ENCODE data around the gene FNIP1.

DNA sequence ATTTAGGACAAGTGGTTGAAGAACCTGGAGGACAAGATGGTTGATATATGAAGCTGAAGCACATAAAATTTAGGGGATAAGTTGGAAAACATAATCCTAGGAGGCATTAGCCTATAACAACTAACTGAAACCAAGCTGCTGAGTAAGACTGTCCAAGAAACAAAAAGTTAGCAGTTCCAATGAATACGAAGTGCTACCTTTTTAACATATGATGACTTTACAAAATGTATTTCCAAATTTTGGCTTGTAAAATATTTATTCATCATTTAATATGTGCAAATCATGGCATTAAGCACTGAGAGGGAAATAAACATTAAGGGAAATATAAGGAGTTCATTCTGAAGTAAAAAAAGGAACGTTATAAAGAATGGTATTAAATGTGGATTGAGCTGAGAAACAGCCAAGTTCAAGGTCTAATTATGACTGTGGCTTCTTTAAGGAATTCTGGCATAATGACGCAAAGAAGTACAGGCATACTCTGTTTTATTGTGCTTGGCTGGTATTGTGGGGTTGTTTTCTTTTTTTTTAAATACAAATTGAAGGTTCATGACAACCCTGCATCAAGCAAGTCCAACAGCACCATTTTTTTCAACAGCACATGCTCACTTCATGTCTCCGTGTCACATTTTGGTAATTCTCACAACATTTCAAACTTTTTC, 169.5 kb downstream of the FNIP1 start:
- TF ChIP-seq, protein P1, sequence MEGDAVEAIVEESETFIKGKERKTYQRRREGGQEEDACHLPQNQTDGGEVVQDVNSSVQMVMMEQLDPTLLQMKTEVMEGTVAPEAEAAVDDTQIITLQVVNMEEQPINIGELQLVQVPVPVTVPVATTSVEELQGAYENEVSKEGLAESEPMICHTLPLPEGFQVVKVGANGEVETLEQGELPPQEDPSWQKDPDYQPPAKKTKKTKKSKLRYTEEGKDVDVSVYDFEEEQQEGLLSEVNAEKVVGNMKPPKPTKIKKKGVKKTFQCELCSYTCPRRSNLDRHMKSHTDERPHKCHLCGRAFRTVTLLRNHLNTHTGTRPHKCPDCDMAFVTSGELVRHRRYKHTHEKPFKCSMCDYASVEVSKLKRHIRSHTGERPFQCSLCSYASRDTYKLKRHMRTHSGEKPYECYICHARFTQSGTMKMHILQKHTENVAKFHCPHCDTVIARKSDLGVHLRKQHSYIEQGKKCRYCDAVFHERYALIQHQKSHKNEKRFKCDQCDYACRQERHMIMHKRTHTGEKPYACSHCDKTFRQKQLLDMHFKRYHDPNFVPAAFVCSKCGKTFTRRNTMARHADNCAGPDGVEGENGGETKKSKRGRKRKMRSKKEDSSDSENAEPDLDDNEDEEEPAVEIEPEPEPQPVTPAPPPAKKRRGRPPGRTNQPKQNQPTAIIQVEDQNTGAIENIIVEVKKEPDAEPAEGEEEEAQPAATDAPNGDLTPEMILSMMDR (IDR thresholded peaks at IDR 0.05; ENCODE audit: poor library complexity), result no peak
- TF ChIP-seq EZH2phosphoT487 (IDR thresholded peaks at IDR 0.05; ENCODE audit: low read depth, severe bottlenecking, unreplicated experiment) (no peak), EZH2 (IDR thresholded peaks at IDR 0.05; ENCODE audit: borderline replicate concordance) (no peak)

All from hepatocyte (in vitro differentiated cells).